Measurements from ENCODE around the gene YWHAQ. TPM values are rescaled to one million over a fixed set of nuclear protein-coding genes. Genes with fewer than 3 reads are reported as not detected.

Gene YWHAQ
- 660 to 1,158 TPM (median 782 TPM) in 5 replicates for total RNA-seq (2022; extraction: Qiagen RNA extraction; ENCODE audit: low read depth)

GRCh38 chr2:9630736-9631552, at the start of gene YWHAQ:
YWHAQ (minus strand) TSS chr2:9630997; CDS start chr2:9630452, 545 bp downstream.

GRCh38 chr2:9555297-9556120, 75.3 kb downstream of the YWHAQ start, which contains the start of gene ADAM17:
ADAM17 (minus strand) TSS chr2:9555830; CDS start chr2:9555605, 225 bp downstream.

Other genes starting within 250 kb of the YWHAQ start
- gene ITGB1BP1, start 207.5 kb downstream of the YWHAQ start, total RNA-seq (2022; extraction: Qiagen RNA extraction; ENCODE audit: low read depth): 151 to 262 TPM (median 161 TPM) in 5 replicates
- 49.5 to 69.6 TPM (median 52.4 TPM) in 5 replicates for gene CPSF3, start 207.3 kb downstream of the YWHAQ start, total RNA-seq (2022; extraction: Qiagen RNA extraction; ENCODE audit: low read depth)
- gene IAH1, start 156.4 kb downstream of the YWHAQ start, total RNA-seq (2022; extraction: Qiagen RNA extraction; ENCODE audit: low read depth): 87.7 to 104 TPM (median 103 TPM) in 5 replicates
- gene ADAM17, start 75.2 kb downstream of the YWHAQ start, total RNA-seq (2022; extraction: Qiagen RNA extraction; ENCODE audit: low read depth): 21.6 to 37.3 TPM (median 29.0 TPM) in 5 replicates
- gene TAF1B, start 212.5 kb upstream of the YWHAQ start, total RNA-seq (2022; extraction: Qiagen RNA extraction; ENCODE audit: low read depth): 22.2 to 48.9 TPM (median 25.5 TPM) in 5 replicates